ENCODE data around the gene TRPV4.

DNA sequence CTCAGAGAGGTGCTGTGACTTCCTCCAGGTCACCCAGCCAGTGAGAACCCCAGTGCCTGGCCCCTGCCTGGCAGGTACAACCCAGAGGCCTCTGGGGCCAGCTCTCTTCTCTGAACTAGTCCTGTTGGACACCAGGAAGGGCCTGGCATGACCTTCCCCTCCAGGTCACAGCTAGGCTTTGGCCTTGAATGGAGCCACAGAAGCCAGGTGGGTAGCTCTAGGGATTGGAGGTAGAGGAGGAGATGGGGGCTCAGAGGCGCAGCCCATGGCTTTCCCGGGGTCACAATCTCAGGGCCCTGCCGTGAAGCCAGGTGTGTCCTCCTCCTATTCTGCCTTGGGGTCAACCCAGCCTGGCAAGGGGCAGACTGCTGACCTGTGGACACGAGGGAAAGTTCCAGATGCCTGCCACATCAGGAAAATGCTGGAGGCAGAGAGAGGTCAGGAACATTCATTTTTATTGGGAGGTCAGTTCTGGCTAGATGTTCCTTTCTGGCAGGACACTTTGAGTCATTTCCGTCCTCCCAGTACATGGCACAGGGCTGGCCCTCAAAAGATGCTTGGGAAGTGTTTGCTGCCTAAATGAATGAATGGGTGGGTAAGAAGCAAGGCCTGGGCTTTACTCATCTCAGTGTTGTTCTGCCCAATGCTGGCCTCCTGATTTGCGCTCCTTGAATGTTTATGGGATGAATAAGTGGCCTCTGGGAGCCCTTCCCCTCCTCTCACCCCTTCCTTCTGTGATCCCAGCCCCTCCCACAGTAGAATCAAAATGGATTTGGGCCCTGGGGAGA, 94.1 kb downstream of the TRPV4 start:
- TF ChIP-seq CTCF (conservative IDR thresholded peaks at IDR 0.05; ENCODE audit: low read depth in 2 of 2) (no peak), CREB1 (CRISPR knock-in tag; IDR thresholded peaks at IDR 0.05; ENCODE audit: low read depth) (no peak), EZH2 (IDR thresholded peaks at IDR 0.05; ENCODE audit: low read depth, unreplicated experiment) (no peak), ZNF462 (CRISPR knock-in tag; IDR thresholded peaks at IDR 0.05) (no peak)
- TF ChIP-seq, protein P1, sequence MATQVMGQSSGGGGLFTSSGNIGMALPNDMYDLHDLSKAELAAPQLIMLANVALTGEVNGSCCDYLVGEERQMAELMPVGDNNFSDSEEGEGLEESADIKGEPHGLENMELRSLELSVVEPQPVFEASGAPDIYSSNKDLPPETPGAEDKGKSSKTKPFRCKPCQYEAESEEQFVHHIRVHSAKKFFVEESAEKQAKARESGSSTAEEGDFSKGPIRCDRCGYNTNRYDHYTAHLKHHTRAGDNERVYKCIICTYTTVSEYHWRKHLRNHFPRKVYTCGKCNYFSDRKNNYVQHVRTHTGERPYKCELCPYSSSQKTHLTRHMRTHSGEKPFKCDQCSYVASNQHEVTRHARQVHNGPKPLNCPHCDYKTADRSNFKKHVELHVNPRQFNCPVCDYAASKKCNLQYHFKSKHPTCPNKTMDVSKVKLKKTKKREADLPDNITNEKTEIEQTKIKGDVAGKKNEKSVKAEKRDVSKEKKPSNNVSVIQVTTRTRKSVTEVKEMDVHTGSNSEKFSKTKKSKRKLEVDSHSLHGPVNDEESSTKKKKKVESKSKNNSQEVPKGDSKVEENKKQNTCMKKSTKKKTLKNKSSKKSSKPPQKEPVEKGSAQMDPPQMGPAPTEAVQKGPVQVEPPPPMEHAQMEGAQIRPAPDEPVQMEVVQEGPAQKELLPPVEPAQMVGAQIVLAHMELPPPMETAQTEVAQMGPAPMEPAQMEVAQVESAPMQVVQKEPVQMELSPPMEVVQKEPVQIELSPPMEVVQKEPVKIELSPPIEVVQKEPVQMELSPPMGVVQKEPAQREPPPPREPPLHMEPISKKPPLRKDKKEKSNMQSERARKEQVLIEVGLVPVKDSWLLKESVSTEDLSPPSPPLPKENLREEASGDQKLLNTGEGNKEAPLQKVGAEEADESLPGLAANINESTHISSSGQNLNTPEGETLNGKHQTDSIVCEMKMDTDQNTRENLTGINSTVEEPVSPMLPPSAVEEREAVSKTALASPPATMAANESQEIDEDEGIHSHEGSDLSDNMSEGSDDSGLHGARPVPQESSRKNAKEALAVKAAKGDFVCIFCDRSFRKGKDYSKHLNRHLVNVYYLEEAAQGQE (IDR thresholded peaks at IDR 0.05; ENCODE audit: unreplicated experiment) = no peak

Data from GM23338 (cell line).